K562 (cell line): Measurements from ENCODE around the gene DPH7. TPM values are rescaled to one million over a fixed set of nuclear protein-coding genes. Genes with fewer than 3 reads are reported as not detected.

Experiments used
- CEBPB ChIP-seq: fragments of 450-650 bp; IDR thresholded peaks from 2 replicates; pipeline ENCODE4 v1.6.1; 2016; ENCODE audit warnings: missing genetic modification characterization, missing compliant biosample characterization
- EP300 ChIP-seq: IDR thresholded peaks from 2 replicates; pipeline ENCODE4 v1.6.1; 2012; ENCODE audit warnings: low read length, improper control_type of control experiment
- GABPB2 ChIP-seq: fragments of 250-450 bp; sonication (Bioruptor Pico); conservative IDR thresholded peaks from 2 replicates; pipeline ENCODE4 v1.5.1; 2021; ENCODE audit warnings: mild to moderate bottlenecking
- HDAC2 ChIP-seq: fragments of 450-650 bp; IDR thresholded peaks from 2 replicates; pipeline ENCODE4 v1.6.1; 2016; ENCODE audit warnings: mild to moderate bottlenecking
- HMGN3 ChIP-seq: IDR thresholded peaks from 2 replicates; pipeline ENCODE4 v1.6.1; 2011; ENCODE audit warnings: borderline replicate concordance, low read depth, mild to moderate bottlenecking, mixed read lengths, low read length; ENCODE audit not compliant: insufficient read length; ENCODE audit errors: extremely low read depth
- IFI16 ChIP-seq: fragments of 250-450 bp; sonication (Bioruptor Pico); IDR thresholded peaks from 2 replicates; pipeline ENCODE4 v2.1.2; 2022; ENCODE audit warnings: mild to moderate bottlenecking, inconsistent platforms
- JUNB ChIP-seq: fragments of 450-650 bp; formaldehyde crosslinking; conservative IDR thresholded peaks from 2 replicates; pipeline ENCODE4 v1.4.0; 2020; ENCODE audit warnings: mild to moderate bottlenecking
- MXD1 ChIP-seq: fragments of 250-450 bp; sonication (Bioruptor Pico); IDR thresholded peaks from 2 replicates; pipeline ENCODE4 v1.8.0; 2021; ENCODE audit warnings: borderline replicate concordance, mild to moderate bottlenecking, moderate library complexity; ENCODE audit not compliant: poor library complexity, severe bottlenecking
- MYC ChIP-seq, 2 experiments: fragments of 250-450 bp in 1 of 2; sonication (Bioruptor Pico) in 1 of 2; IDR thresholded peaks; 2 replicates each; pipeline versions ENCODE4 v1.5.1 to v1.6.1; 2012 to 2021; ENCODE audit warnings: low read depth in 2 of 2, borderline replicate concordance in 1 of 2, improper control_type of control experiment in 1 of 2, low read length in 1 of 2, mild to moderate bottlenecking in 1 of 2, moderate library complexity in 1 of 2
- NFXL1 ChIP-seq: fragments of 450-650 bp; formaldehyde crosslinking; IDR thresholded peaks from 2 replicates; pipeline ENCODE4 v1.4.0; 2021; ENCODE audit warnings: mild to moderate bottlenecking
- NFYB ChIP-seq: IDR thresholded peaks from 2 replicates; pipeline ENCODE4 v1.6.1; 2011; ENCODE audit warnings: mild to moderate bottlenecking, moderate library complexity; ENCODE audit not compliant: insufficient read length; ENCODE audit errors: extremely low read depth
- OTX1 ChIP-seq: fragments of 450-650 bp; formaldehyde crosslinking; IDR thresholded peaks from 2 replicates; pipeline ENCODE4 v1.4.0; 2022; ENCODE audit warnings: mild to moderate bottlenecking
- RREB1 ChIP-seq: fragments of 250-450 bp; sonication (Bioruptor Pico); IDR thresholded peaks from 2 replicates; pipeline ENCODE4 v1.4.0; 2020
- SREBF2 ChIP-seq: sonication (generic); formaldehyde crosslinking; IDR thresholded peaks from 2 replicates; pipeline ENCODE4 v1.4.0; 2020; ENCODE audit warnings: mild to moderate bottlenecking, missing genetic modification reagents
- TEAD4 ChIP-seq, 2 experiments: sonication (generic) in 1 of 2; formaldehyde crosslinking in 1 of 2; IDR thresholded peaks; 2 replicates each; pipeline versions ENCODE4 v1.6.1 to v1.8.0; 2012 to 2022; ENCODE audit warnings: borderline replicate concordance in 1 of 2, inconsistent platforms in 1 of 2, low read length in 1 of 2, mild to moderate bottlenecking in 1 of 2, missing genetic modification reagents in 1 of 2
- ZFP1 ChIP-seq: fragments of 450-650 bp; formaldehyde crosslinking; IDR thresholded peaks from 2 replicates; pipeline ENCODE4 v1.4.0; 2020; ENCODE audit warnings: mild to moderate bottlenecking, mixed read lengths
- ZNF282 ChIP-seq: sonication (generic); formaldehyde crosslinking; IDR thresholded peaks from 2 replicates; pipeline ENCODE4 v1.8.1; 2023; ENCODE audit warnings: missing genetic modification reagents
- polyA plus RNA-seq, 8 experiments: library from polyadenylated mRNA; depleted of rRNA in 4 of 8; stranded (reverse) in 5 of 8; unstranded in 3 of 8; fragments of >200 nt; fragmentation: Nextera tagmentation in 2 of 8; fragmentation: Illumina TruSeq in 1 of 8; extraction: Ambion mirVana in 2 of 8; extraction: Trizol in 1 of 8; gene quantifications; 2 replicates each; pipeline versions ENCODE4 v1.2.1 to v1.2.3, GENCODE V29; 2011 to 2014; ENCODE audit warnings: inconsistent platforms in 1 of 8, missing spikeins in 1 of 8
- total RNA-seq, 7 experiments: library from RNA; depleted of rRNA in 6 of 7; stranded (reverse); fragments of >200 nt in 6 of 7; fragmentation: Illumina TruSeq in 2 of 7; extraction: Trizol in 2 of 7; gene quantifications; 2 replicates each; pipeline versions ENCODE4 v1.2.1 to v1.2.3, GENCODE V29; 2011 to 2021; ENCODE audit warnings: low replicate concordance in 1 of 7

The DPH7 gene
- total and polyA plus RNA-seq, 9 of the 15 experiments (the other 6 are each of a cell fraction or from before 2014, with no cell fraction given): 13.9 to 68.6 (median 41.3) TPM

GRCh38 chr9:137590469-137591383 is 12.0 kb upstream of the DPH7 start, which contains the start of gene ZMYND19 (continued):
- TF ChIP-seq RREB1 (CRISPR knock-in tag): no peak
- no peak for TF ChIP-seq IFI16 (CRISPR knock-in tag)
- no peak for TF ChIP-seq CEBPB
- no peak for TF ChIP-seq TEAD4 (IDR thresholded peaks at IDR 0.05; ENCODE audit: low read length)
- TF ChIP-seq TEAD4 (CRISPR knock-in tag; IDR thresholded peaks at IDR 0.05; ENCODE audit: borderline replicate concordance): no peak
- no peak for TF ChIP-seq HDAC2
- TF ChIP-seq ZNF282 (CRISPR knock-in tag): peak; percentile 88; the same call in 1 of the 2 replicates
- no peak for TF ChIP-seq JUNB
- no peak for TF ChIP-seq SREBF2
- TF ChIP-seq OTX1: no peak
- no peak for TF ChIP-seq EP300
- no peak for TF ChIP-seq NFXL1
- peak; percentile 45; the same call in 1 of the 2 replicates for TF ChIP-seq MYC (IDR thresholded peaks at IDR 0.05; ENCODE audit: low read depth, low read length)
- TF ChIP-seq MYC (CRISPR knock-in tag; IDR thresholded peaks at IDR 0.05; ENCODE audit: borderline replicate concordance, low read depth): no peak
- no peak for TF ChIP-seq GABPB2 (CRISPR knock-in tag)
- no peak for TF ChIP-seq HMGN3
- TF ChIP-seq NFYB: peak; percentile 32
- no peak for TF ChIP-seq MXD1 (CRISPR knock-in tag)
- TF ChIP-seq ZFP1 (CRISPR knock-in tag): no peak
